Measurements from ENCODE around the gene CDC25C.
A peak's percentile ranks its signal among the peaks of the same experiment; 100 is the strongest.
"Not testable (repeated sequence)": the region's sequence is repeated elsewhere in the genome, so short reads cannot be mapped to it uniquely, and the experiment has no call there.

CDC25C gene

DNA sequence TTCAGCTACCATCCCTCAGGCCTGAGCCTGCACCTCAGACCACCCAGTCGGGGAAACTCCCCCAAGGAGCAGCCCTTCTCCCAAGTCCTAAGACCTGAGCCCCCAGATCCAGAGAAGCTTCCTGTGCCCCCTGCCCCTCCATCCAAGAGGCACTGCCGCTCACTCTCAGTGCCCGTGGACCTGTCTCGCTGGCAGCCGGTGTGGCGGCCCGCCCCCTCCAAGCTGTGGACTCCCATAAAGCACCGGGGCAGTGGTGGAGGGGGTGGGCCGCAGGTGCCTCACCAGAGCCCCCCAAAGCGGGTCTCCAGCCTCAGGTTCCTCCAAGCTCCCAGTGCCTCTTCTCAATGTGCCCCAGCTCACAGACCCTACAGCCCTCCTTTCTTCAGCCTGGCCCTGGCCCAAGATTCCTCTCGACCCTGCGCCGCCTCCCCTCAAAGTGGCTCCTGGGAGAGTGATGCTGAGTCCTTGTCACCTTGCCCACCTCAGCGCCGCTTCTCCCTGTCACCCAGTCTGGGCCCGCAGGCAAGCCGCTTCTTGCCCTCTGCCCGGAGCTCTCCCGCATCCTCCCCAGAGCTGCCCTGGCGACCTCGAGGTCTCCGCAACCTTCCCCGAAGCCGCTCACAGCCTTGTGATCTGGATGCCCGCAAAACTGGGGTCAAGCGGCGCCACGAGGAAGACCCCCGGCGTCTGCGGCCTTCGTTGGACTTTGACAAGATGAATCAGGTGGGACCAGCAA lies 13.5 kb upstream of the CDC25C start:
- DNase-seq, result no peak

DNA sequence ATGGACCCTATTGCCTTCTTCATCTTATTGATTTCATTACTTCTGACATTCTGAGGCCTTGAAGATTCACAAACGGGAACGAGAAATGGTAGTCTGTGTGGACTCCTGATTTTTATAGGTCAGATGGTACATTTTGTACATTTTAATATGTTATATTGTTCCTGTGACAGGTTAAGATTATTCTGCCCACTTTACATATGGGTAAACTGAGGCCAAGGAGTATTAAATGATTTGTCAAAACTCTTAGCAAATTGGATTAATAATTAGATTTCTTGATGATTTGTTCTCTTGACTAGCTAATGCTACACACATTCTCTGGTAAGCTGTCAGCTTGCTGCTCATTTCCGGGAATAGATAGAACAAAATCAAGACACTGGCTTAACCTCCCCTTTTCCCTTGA lies 8.4 kb upstream of the CDC25C start:
- no peak for DNase-seq

DNA sequence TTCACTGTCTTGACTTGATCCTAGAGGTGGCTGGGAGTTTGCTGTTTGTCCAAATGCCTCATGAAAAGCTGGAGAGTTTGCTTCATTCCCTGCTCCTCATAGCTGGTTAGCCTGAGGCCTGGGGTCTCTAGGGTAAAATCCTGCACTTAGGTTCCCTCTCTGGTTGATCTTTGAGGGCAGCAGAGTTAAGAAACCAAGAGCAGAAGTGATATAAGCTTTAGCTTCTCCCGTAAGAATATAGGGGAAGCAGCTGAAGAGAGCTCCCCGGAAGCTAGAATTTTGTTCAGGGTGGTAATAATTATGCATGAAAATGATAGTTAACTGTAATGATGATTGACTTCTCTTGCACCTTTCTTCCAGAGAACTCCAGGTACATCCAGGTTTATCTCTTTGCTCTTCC lies 7.9 kb upstream of the CDC25C start:
- DNase-seq, result no peak

DNA sequence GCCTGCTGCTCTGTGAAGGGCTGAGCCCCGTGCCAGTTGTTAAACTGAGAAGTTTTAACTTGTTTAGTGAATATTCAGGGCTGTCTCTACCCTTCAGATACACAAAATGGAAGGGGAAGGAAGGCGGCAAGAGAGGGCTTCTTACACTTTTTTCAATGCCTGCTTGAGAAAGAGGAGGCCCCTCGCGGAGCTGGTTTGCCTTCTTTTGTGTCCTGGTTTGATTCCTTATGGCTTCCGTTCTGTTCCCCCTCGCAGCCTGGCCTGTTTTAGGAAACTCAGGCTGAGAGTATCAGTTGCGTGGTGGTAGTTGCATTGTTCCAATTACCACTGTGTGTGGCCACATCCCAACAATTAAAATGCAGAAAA lies 7.5 kb upstream of the CDC25C start:
- DNase-seq, result no peak

DNA sequence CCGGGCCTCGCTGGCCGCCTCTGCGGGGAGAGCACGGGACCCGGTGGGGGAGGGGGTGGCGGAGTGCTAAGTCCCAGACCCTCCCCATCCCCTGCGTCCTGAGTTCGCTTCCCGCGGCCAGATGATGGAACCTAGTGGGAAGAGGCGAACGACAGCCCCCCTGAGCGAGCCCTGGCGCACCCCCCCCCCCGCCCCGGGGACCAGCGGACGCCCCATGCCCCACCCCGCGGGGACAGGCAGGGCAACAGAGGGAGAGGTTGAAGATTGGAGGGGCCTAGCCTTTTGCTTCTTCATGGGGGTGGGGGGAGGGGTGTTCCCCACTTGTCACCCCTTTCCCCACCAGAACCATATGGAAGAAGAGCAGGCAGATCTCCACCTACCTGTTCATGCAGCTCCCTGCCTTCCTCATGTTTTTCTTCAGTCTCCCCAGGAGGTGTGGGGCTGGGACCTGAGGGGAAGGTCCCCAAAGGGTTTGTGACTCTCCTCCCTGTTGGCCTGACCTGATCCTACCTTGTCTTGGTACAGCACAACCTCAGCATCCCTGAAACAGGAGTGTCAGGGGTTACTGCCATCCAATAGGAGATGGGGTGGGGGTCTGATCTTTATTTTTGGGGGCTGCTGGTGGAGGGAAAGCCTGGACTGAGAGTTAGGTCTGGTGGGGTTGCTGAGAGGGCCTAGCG lies 6.9 kb upstream of the CDC25C start:
- DNase-seq, result no peak

DNA sequence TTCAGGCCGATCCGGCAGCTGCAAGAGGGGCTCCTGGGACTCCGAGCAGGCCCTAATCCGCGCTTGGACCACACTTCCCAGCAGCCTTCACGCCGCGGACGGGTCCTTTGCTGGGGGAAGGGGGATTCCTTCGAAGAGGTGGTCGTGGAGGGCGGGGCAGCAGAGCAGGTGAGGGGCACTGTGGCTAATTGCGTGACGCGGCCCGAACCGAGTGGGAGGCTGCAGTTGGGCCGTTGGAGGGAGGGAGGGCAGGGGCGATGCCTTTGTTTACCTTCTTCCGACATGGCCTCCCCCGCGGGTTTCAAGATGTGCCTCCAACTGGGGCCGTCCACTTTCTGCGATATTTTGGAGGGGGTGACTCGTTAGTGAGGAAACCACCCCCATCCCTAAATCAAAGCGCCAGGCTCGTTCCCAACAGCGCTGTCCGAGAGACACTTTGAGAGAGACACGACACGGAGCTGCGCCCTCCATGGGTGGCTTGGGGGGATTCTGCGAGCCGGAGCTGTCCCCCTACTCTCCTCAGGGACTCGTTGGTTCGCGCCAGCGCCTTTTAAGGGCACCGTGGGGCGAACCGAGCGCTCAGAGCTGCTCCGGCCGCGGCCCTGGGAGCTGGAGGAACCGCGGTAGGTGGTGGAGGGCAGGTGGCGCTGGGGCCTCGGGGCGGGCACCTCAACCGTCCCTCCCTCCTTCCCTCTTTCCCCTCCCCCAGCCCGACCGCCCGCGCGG lies 6.2 kb upstream of the CDC25C start, which contains the start of gene FAM53C:
FAM53C (plus strand) TSS at position 582 of the 726 bp plus-strand sequence. CDS start 3,070 bp downstream, outside the sequence.
- DNase-seq, result peak; percentile 88 to 91

DNA sequence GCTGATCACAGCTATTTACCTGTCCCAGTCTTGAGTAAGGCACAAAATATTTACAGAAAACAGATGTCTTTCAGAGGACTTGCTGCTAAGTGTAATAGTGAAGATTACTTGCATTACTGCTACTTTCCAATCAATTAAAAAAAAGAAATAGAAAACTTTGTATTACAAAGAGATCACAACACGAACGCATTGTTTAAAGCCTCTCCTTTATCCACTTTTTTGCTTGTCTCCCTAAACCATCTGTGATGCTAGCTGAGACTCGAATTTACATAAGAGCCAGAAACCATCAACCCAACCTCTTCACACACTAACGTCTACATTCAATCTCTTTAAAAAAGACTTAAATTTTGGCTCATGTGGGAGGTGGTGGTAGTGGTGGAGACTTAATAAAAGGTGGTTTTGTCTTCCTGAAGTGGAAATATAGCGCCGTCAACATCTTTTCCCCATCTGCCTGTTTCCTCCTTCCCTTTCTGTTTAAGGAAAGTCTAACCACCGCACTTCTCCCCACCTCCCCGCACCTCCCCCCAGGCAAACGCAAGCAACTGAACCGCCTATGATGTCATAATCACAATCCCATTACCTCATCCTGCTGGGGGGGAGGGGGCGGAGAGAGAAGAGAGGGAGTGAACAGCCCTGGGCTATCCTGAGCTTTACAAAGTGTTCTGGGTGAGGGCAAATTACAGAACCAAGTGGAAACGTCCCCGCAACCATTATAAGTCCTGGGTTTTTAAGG lies 5.5 kb upstream of the CDC25C start:
- DNase-seq, result no peak

DNA sequence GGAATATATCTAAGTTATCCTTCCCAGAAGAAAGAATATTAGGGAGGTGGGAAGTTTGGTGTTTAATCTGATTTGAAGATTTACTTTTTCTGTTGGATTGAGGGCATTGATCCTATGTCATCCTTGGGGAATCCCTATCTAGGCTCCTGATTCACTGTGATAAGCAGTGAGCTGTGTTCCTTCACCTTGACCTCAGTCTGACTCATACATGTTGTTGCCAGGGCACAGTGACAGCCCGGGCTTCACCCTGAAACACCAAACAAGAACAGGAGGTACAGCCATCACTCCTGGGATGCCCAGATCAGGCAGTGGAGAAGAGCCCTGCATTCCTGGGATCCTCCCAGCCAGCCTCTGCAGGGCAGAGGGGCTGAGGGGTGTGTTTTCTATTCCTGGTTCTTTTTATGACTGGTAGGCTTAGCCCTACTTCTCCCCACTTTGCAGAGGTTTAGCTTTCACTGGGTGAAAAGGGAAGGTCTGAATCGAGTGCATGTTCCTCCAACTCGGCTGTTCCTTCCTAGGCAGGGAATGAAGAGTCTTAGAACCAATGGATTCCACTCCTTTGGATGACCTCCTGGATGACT lies 3.4 kb upstream of the CDC25C start:
- DNase-seq, result no peak

DNA sequence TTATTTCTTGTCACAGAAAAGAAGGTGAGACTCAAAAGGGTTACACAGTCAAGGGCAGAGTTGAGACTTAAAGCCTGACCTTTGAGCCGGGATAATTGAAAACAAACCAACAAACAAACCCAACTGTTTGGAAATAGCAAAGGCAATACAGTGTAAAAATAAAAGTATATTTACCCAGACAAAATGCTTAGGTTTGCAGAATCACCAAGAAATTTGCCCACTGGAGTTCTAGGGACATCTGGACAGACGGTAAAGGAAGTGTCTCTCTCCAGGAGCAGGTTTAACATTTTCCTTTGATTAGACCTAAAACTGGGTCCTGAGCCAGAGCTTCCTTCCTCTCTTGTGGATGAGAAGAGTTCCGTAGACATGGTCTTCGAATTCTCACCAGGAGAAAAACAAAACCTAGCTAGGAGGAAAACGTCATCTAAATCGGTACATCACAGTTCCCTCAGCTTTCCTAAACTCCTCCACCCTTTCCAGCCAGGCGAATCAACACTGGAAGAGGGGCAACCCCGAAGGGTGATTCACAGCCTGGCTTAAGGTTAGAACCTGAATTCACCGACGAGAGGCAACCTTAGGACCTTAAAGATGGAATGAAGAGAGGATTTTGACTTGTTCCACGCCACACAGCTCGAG lies 673 bp downstream of the CDC25C start:
- DNase-seq, result no peak

DNA sequence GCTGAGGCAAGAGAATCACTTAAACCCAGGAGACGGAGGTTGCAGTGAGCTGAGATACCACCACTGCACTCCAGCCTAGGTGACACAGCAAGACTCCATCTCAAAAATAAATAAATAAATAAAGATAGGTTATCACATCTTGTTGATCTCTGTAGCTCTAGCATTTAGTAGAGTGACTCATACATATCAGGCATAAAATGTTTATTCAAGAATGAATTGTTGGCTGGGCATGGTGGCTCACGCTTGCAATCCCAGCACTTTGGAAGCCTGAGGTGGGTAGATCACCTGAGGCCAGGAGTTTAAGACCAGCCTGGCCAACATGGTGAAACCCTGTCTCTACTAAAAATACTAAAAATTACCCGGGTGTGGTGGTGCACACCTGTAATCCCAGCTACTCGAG lies 13.4 kb downstream of the CDC25C start:
- not testable (repeated sequence) for DNase-seq

DNA sequence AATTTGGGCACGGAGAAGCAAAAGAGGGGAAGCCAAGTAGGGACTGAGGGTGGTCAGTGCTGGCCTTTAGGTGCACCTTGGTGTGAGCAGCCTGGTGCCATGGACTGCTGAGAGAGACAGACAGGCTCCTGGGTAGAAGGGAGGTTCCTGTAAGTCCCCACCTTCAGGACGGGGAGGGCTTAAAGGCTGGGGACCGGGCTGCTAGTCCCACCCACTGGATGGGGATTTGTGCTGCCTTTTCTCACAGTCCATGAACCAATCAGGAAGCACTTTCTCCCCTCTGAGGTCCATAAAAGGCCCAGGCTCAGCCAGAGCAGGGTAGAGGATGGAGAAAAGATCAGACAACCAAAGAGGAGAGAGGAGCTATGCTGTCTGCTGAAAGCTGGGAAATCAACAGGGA lies 15.2 kb downstream of the CDC25C start:
- DNase-seq, result no peak

DNA sequence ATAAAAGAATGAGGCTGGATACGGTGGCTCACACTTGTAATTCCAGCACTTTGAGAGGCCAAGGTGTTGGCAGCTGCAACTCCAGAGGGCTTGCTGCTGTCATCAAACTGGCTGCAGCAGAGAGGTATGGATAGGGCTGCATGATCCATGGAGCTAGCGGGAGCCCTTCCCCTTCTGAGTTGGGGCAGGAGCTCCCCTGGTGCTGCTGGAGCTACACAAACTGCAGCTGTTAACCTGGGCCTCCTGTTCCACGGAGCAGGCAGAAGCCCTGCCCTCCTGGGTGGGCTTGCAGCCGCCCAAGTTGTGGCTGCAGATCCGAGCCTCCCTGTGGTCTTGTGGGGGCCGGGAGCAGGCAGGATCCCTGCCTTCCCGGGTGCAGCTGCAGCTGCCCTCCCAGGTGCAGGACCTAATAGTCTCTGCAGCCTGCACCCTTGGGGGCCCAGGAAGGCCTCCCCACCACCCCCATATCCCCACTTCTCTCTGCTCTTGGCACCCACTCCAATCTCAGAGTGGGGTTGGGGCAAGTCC lies 15.8 kb downstream of the CDC25C start:
- no peak for DNase-seq

DNA sequence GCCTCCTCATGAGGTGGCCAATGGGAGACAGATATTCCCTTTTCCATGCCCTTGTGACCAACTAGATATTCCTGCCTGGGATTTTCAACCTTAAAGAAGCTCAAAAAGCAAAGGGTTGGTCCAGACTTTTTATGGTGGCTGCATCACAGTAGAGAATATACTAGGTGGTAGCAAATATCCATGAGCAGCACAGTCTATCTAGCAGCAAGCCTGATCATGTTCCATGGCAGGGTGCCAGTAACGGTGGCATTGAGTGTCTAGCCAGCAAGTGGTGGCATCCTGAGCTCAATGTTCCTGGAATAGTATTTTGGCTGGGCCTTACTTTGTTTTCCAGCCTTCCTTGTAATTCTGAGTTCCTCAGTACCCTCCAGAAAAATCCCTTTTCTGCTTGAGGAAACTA lies 25.8 kb downstream of the CDC25C start:
- peak in 1 of 2 experiments; percentile 5 for DNase-seq

DNA sequence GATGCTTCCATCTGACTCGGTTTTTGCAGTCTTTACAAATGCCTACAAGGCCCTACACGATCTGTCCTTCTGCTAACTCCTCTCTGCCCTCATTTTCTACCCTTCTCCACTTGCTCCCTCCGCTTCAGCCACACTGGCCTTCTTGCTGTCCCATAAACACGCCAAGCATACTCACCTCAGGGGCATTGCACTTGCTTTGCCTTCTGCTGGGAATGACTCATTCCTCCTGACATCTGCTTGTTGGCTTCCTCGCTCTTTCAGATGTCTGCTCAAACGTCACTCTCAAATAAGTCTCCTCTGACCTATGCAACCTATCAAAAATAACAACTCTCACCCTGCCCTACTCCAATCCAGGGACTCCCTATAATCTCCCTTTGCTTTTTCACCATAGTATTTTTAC lies 28.2 kb downstream of the CDC25C start:
- DNase-seq, result no peak

DNA sequence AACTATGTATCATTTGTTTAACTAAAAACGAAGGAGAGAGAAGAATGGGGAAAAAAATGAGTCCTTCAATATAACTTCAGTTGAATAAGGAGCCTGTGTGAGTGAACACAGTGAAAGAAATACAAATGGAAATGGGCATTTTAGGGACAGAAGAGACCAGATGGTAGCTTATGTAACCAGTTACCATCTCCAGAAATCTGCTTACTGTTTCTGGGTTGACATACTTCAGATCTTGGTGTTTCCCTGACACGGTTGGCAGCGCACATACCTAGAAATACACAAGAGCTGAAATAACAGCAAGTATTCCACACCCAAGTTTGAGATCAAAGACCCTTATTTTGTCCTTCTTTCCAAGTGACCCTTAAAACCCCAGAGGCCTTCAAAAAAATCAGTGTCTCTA lies 42.3 kb downstream of the CDC25C start:
- no peak for DNase-seq

DNA sequence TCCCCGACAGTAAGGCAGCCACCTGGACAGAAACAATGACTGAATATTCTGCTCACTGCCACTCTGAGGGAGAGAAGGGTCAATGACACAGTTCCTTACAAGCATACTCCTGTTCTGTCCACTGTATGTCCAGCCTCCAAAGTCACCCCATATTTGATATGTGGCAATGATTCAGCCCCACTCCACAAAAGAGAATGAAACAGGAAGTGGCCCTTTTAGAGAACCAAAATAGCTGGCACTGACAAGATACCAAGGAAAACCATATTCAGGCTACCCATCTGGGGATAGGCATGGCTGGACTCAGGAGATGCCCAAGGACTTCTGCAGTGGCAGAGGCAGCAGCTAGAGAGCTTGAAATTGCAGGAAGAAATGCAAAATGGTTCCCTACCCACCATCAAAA lies 44.4 kb downstream of the CDC25C start:
- DNase-seq, result no peak

DNA sequence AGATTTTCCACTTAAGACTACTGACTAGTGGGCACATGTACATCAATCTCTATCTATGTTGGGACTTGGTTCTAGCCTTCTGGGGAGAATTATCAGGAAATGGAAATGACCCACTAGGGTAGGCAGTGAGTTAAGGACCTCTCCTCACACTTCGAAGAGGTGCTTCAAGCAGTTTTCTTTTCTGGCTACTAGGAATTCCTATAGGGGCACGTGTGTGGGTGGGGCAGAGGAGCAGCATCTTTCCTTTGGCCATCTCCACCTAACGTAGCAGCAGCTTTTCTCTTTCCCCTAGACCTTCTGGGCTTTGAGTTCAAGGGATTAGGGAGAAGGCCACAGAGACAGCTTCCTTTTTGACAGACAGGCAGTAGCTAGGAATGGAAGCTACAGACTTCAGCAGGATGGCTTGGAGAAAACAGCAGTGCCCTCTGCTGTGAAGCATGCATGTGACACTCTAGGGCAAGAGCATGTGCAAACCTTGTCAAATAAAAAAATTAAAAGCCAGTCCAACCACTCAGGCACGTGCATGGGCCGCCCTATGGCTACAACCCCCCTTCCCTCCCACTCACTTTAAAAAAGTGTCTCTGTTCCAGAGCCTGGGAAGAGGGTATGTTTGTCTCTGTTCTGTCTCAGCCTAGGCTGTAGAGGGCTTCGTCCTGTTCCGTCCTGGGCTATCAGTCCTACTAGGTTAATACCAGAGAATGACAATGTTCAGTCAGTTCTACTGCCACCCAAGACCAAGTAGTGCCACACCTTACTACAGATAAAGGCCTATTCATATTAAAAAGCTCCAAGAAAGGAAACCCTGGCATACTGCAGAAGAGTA lies 48.5 kb downstream of the CDC25C start:
- DNase-seq, result peak; percentile 6 to 44

DNA sequence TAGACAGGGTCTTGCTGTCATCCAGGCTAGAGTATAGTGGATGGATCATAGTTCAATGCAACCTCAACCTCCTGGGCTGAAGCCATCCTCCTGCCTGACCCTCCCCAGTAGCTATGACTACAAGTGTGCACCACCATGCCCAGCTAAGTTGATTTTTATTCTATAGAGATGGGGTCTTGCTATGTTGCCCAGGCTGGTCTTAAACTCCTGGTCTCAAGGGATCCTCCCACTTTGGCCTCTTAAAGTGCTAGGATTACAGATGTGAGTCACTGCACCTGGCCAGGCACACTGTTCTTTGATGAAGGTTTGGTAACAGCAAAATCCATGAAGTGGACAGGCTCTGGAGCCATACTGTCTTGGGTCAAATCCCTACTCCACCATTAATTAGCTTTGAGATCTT lies 50.7 kb downstream of the CDC25C start:
- no peak for DNase-seq

DNA sequence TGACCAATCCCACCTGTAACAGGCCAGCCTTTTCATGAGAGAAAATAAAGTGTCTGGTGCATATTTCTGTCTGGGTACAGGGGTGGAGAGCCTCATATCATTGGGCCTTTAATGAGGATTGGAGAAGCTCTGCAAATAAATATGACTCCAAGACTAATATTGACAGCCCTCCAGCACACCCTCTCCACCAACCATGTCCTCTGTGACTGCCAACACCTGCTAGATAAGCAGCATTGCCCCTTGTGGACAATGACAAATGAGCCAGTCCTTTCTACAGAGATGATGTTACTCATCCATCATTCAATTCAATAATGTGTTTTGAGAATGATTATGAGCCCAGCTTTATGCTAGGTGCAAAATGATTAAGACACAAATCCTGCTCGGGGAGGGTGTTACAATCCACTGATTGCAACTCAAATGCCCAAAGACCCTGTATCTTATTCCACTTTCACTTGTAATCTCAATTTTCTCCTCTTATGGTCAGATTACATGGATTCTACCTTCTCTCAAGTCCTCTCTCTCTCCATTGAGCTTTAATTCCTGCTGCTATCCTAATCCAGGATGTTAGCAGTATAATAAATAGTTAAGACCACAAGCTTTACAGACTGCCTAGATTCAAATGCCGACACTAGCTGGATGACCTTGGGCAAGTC lies 55.1 kb downstream of the CDC25C start:
- no peak for DNase-seq

DNA sequence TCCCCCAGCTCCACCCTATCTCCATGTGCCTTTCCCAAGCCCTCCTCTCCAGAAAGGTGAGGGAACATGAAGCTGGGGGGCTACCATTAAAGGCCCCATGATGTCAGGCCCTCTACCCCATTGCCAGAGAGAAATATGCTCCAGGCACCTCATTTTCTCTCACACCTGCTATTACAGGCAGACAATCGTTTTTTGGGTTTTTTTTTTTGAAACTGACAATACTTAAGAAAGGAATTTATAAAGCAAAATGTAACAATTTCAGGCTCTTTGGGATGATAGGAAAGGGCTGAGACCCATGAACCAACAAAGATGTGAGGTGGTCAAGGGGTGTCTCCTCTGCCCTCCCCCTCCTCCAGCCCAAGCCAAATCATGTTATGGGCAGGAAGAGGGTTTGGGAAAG lies 55.7 kb downstream of the CDC25C start:
- no peak for DNase-seq

DNA sequence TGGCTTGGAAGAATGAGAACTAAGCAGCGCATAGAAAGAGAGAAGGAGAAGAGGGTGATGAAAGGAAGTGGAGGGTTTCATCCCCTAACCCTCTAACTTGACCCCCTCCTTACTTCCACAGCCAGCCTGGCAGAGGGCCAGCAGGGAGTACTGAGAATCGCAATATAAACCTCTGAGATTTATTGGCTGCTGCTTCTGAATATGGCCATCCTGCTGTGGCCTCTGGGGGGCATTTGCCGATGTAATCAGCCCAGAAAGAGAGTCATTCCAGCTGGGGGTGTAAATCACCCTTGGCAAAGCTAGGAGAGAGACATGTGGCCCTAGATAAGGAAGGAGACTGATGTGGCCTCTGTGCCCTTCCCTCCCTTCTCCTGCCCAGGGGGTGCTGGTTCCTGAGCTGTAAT lies 56.2 kb downstream of the CDC25C start:
- DNase-seq, result peak in 1 of 2 experiments; percentile 65
